Lower leg skin (tissue), 4 donors: ENCODE measurements around the gene NRDC. TPM values are rescaled to one million over a fixed set of nuclear protein-coding genes. Genes with fewer than 3 reads are reported as not detected.
"Not testable (repeated sequence)": the region's sequence is repeated elsewhere in the genome, so short reads cannot be mapped to it uniquely, and the experiment has no call there.

Experiments
- DNase-seq, 2 donors: peaks; one replicate each; pipeline ENCODE4 v3.0.0-alpha.2; 2019; ENCODE audit warnings: low spot score in 2 of 2
- H3K4me3 ChIP-seq: fragments of 200-600 bp; sonication (generic); 2 replicates; pipeline ENCODE4 v1.5.1; 2017; ENCODE audit warnings: mild to moderate bottlenecking, low read depth; ENCODE audit not compliant: poor library complexity, severe bottlenecking
- CTCF ChIP-seq, 3 donors: fragments of 450-650 bp; IDR thresholded peaks; one replicate each; pipeline ENCODE4 v1.5.1; 2016; ENCODE audit warnings: antibody characterized with exemption in 3 of 3, mild to moderate bottlenecking in 3 of 3, moderate library complexity in 2 of 3
- POLR2A ChIP-seq, 2 donors: fragments of 450-650 bp; IDR thresholded peaks; one replicate each; pipeline ENCODE4 v1.6.1; 2016 to 2017; ENCODE audit warnings: antibody characterized with exemption in 2 of 2, mild to moderate bottlenecking in 1 of 2, moderate library complexity in 1 of 2
- WGBS, 2 donors: methylation state at CpG; one replicate each; pipeline ENCODE4 v1.1.5; 2018; 5-methylcytosine and 5-hydroxymethylcytosine counted together
- intact Hi-C: fragments of 100-400 bp; cut with DNase I; formaldehyde crosslinking; loops from one replicate; pipeline ENCODE4 v1.15.0; 2023; ENCODE audit warnings: low total_unique reads
- total RNA-seq, 4 donors: library from RNA; depleted of rRNA; stranded (reverse); fragments of >200 nt; gene quantifications; one replicate each; pipeline ENCODE4 v1.1.0, GENCODE V29; 2016

Gene NRDC
- total RNA-seq, 4 donors from 2014 or later, result 90.3 to 113 (median 103) TPM

DNA sequence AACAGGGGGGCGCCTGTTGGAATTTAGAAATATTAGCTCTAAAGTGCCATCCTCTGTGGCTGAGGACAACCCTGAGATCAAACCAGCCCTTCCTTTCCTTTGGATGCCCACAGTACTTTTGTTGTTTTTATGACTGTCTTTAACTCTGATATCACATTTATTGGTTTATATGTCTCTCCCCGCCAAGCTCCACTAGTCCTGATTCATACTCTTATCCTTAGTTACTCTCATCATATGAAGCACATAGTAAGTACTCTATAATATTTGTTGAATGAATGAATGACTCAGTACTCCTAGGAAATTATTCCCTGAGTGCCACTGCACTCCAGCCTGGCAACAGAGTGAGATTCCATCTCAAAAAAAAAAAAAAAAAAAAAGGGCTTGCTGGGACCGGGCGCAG, 22.6 kb upstream of the NRDC start:
- no peak for DNase-seq
- no peak overlapping the region for H3K4me3 ChIP-seq
- intact Hi-C loops, result no loop called here
- WGBS, 2 donors, result 96 to 98% methylated on average over 4 of the region's 4 CpGs
- TF ChIP-seq CTCF (IDR thresholded peaks at IDR 0.05), result no peak
- TF ChIP-seq POLR2A (IDR thresholded peaks at IDR 0.05), result no peak

GRCh38 chr1:51899022-51899421, 20.5 kb upstream of the NRDC start:
- no peak overlapping the region for H3K4me3 ChIP-seq
- WGBS, 2 donors, result 74 to 77% methylated on average over 10 of the region's 10 CpGs
- no peak for TF ChIP-seq CTCF (IDR thresholded peaks at IDR 0.05)
- intact Hi-C loops, result loop anchor here (5.0 kb wide), 1 partner anchor 98 kb away; no protein-coding TSS in a partner anchor
- DNase-seq, result no peak

DNA sequence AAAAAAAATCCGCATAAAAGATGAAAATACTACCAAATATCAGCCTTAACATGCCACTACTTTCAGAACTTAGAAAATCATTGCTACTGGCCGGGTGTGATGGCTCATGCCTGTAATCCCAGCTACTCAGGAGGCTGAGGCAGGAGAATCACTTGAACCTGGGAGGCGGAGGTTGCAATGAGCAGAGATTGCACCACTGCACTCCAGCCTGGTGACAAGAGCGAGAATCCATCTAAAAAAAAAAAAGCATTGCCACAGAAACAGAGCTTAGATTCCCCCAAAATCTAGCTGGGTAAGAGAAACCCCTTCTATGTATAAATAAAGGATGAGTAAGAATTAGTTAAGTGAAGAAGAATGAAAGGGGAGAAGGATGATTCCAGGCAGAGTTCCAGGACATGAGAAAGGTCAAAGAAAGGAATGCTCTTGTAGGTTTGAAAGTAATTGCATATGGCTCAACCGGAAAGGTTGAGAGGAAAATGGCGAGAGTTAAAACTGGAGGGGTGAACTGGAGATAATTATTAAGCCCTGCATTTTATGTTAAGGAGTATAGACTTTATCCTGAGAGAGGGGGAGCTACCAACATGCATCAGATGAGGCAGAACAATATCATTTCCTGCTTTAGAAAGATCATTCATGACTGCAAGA, 19.7 kb upstream of the NRDC start:
- DNase-seq, result no peak
- intact Hi-C loops, result loop anchor here (5.0 kb wide), 1 partner anchor 99 kb away; no protein-coding TSS in a partner anchor
- no peak overlapping the region for H3K4me3 ChIP-seq
- TF ChIP-seq POLR2A (IDR thresholded peaks at IDR 0.05) (no peak), CTCF (IDR thresholded peaks at IDR 0.05) (no peak)
- WGBS, 2 donors, result 71 to 74% methylated on average over 6 of the region's 6 CpGs

DNA sequence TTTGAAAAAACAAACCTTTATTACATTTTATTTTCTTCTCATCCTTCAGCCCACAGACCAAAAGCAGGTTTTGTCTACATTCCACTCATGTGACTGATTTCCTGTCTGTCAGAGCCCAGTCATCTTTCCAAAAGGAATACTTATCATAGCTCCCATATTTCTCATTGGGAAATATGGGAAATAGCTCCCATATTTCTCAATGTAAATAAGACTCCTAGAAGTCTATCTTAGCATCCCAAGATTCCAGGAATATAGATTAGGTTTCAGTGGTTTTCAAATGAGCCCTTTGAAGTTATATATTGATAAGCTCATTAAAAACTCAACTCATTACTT, 19.1 kb upstream of the NRDC start:
- intact Hi-C loops, result loop anchor here (5.0 kb wide), 1 partner anchor 100 kb away; no protein-coding TSS in a partner anchor
- no peak overlapping the region for H3K4me3 ChIP-seq
- TF ChIP-seq POLR2A (IDR thresholded peaks at IDR 0.05), result no peak
- DNase-seq, result no peak

- 73 to 85% methylated on average over 2 of the region's 2 CpGs for WGBS, 2 donors
- DNase-seq, H3K4me3 ChIP-seq: not testable (repeated sequence)
- intact Hi-C loops, result loop anchor here (5.0 kb wide), 1 partner anchor 103 kb away; no protein-coding TSS in a partner anchor
These were observed 16.2 kb upstream of the NRDC start for GRCh38 chr1:51894748-51895147.

GRCh38 chr1:51878308-51878615, 265 bp downstream of the NRDC start:
- peak overlapping the region; percentile 83 for H3K4me3 ChIP-seq
- WGBS, 2 donors, result 1% methylated on average over 16 to 17 of the region's 17 CpGs
- intact Hi-C loops, result no loop called here
- no peak for DNase-seq
- TF ChIP-seq POLR2A (IDR thresholded peaks at IDR 0.05) (no peak), CTCF (IDR thresholded peaks at IDR 0.05) (no peak)
